IMR-90 (cell line): ENCODE results near the gene CALR. TPM values are rescaled to one million over a fixed set of nuclear protein-coding genes. Genes with fewer than 3 reads are reported as not detected.
"Not testable (repeated sequence)": the region's sequence is repeated elsewhere in the genome, so short reads cannot be mapped to it uniquely, and the experiment has no call there.

Experiments used
- ATAC-seq: fragments of 200-7000 bp; cut with Tn5 transposase; 2 replicates; pipeline ENCODE4 v1.9.1; 2020; ENCODE audit warnings: low read depth, mild to moderate bottlenecking, moderate library complexity
- BruUV-seq: library from RNA; stranded (reverse); fragments of 400-500 nt; replicated peaks from 2 replicates; lab custom pipeline; 2021; lab: Mats Ljungman, UMichigan
- CTCF ChIA-PET: fragments of 300-600 bp; formaldehyde crosslinking; extraction: SDS; loops from one replicate; lab custom pipeline; 2021; ENCODE audit warnings: antibody characterized with exemption; lab: Yijun Ruan, JAX
- POLR2A ChIA-PET: fragments of 300-600 bp; sonication (Branson Sonifier 250); formaldehyde crosslinking; loops from one replicate; lab custom pipeline; 2022; ENCODE audit warnings: antibody characterized with exemption; ENCODE audit not compliant: unreplicated experiment; lab: Charles Lee
- DNase-seq: peaks from one replicate; pipeline ENCODE4 v3.0.0; 2013
- H2AFZ ChIP-seq: replicated peaks from 2 replicates; pipeline ENCODE3; 2013; ENCODE audit warnings: low read length, mild to moderate bottlenecking; ENCODE audit not compliant: poor library complexity
- H2AK5ac ChIP-seq: 2 replicates; pipeline ENCODE4 v1.6.1; 2013; ENCODE audit warnings: low read depth, low read length, inconsistent platforms
- H2AK9ac ChIP-seq: replicated peaks from 2 replicates; pipeline ENCODE3; 2013; ENCODE audit warnings: mild to moderate bottlenecking, low read depth, low read length, moderate library complexity; ENCODE audit not compliant: poor library complexity
- H2BK120ac ChIP-seq: 2 replicates; pipeline ENCODE4 v1.6.1; 2013; ENCODE audit warnings: low read depth, low read length, inconsistent platforms
- H2BK15ac ChIP-seq: 3 replicates; pipeline ENCODE4 v1.6.1; 2013; ENCODE audit warnings: low read depth, low read length, inconsistent platforms
- H2BK20ac ChIP-seq: 2 replicates; pipeline ENCODE4 v1.6.1; 2013; ENCODE audit warnings: low read depth, mild to moderate bottlenecking, inconsistent platforms, low read length, moderate library complexity
- H2BK5ac ChIP-seq: 2 replicates; pipeline ENCODE4 v1.6.1; 2013; ENCODE audit warnings: mild to moderate bottlenecking, low read depth, low read length, inconsistent platforms; ENCODE audit not compliant: poor library complexity, severe bottlenecking
- H3K14ac ChIP-seq: replicated peaks from 2 replicates; pipeline ENCODE4 v1.6.1; 2013; ENCODE audit warnings: low read depth, low read length, inconsistent platforms
- H3K18ac ChIP-seq: 2 replicates; pipeline ENCODE4 v1.6.1; 2013; ENCODE audit warnings: low read depth, low read length, control low read depth
- H3K23ac ChIP-seq: 2 replicates; pipeline ENCODE4 v1.6.1; 2013; ENCODE audit warnings: low read depth, low read length, inconsistent platforms
- H3K27ac ChIP-seq: 2 replicates; pipeline ENCODE4 v1.5.1; 2013; ENCODE audit warnings: mild to moderate bottlenecking, control low read depth, low read length; ENCODE audit not compliant: insufficient read depth
- H3K27me3 ChIP-seq: 2 replicates; pipeline ENCODE4 v1.6.1; 2013; ENCODE audit warnings: low read length; ENCODE audit not compliant: control insufficient read depth, insufficient read depth
- H3K36me3 ChIP-seq: 2 replicates; pipeline ENCODE4 v1.6.1; 2013; ENCODE audit warnings: low read length, mixed read lengths; ENCODE audit not compliant: control insufficient read depth, insufficient read depth
- H3K4ac ChIP-seq: 2 replicates; pipeline ENCODE4 v1.6.1; 2013; ENCODE audit warnings: low read depth, low read length, inconsistent platforms
- H3K4me1 ChIP-seq: 2 replicates; pipeline ENCODE4 v1.6.1; 2013; ENCODE audit warnings: low read length, mixed read lengths; ENCODE audit not compliant: control insufficient read depth, insufficient read depth
- H3K4me2 ChIP-seq: 2 replicates; pipeline ENCODE4 v1.6.1; 2013; ENCODE audit warnings: low read depth, mild to moderate bottlenecking, control low read depth, low read length, moderate library complexity
- H3K4me3 ChIP-seq: 2 replicates; pipeline ENCODE4 v1.5.1; 2013; ENCODE audit warnings: low read depth, mild to moderate bottlenecking, control low read depth, low read length, moderate library complexity; ENCODE audit not compliant: insufficient read depth
- H3K56ac ChIP-seq: 2 replicates; pipeline ENCODE4 v1.6.1; 2013; ENCODE audit warnings: low read length, inconsistent platforms; ENCODE audit not compliant: insufficient read depth; ENCODE audit errors: extremely low read depth
- H3K79me1 ChIP-seq, 2 experiments: 2 replicates each; pipeline ENCODE4 v1.6.1; 2013; ENCODE audit warnings: low read length in 2 of 2, inconsistent platforms in 1 of 2, low read depth in 1 of 2
- H3K9ac ChIP-seq: 2 replicates; pipeline ENCODE4 v1.6.1; 2013; ENCODE audit warnings: low read depth, low read length, control low read depth
- H3K9me1 ChIP-seq: 2 replicates; pipeline ENCODE4 v1.6.1; 2013; ENCODE audit warnings: low read length, inconsistent platforms; ENCODE audit not compliant: insufficient read depth
- H3K9me3 ChIP-seq: 2 replicates; pipeline ENCODE4 v1.6.1; 2013; ENCODE audit warnings: low read length; ENCODE audit not compliant: control insufficient read depth, insufficient read depth
- H4K20me1 ChIP-seq: 2 replicates; pipeline ENCODE4 v1.6.1; 2013; ENCODE audit warnings: low read length, inconsistent platforms; ENCODE audit not compliant: insufficient read depth
- H4K5ac ChIP-seq: 2 replicates; pipeline ENCODE4 v1.6.1; 2013; ENCODE audit warnings: mild to moderate bottlenecking, low read depth, low read length, control low read depth
- H4K8ac ChIP-seq, 2 experiments: 2 replicates each; pipeline ENCODE4 v1.6.1; 2013; ENCODE audit warnings: low read depth in 2 of 2, low read length in 2 of 2, control low read depth in 1 of 2, inconsistent platforms in 1 of 2
- H4K91ac ChIP-seq: 2 replicates; pipeline ENCODE4 v1.6.1; 2013; ENCODE audit warnings: low read depth, low read length, inconsistent platforms; ENCODE audit not compliant: insufficient read depth
- WGBS, 2 experiments: methylation state at CpG; one replicate each; pipeline versions ENCODE4 v1.1.5 to v1.1.7; 2013; ENCODE audit warnings: missing lambda C conversion rate in 2 of 2; ENCODE audit not compliant: insufficient read length in 1 of 2; ENCODE audit errors: extremely low coverage in 2 of 2; 5-methylcytosine and 5-hydroxymethylcytosine counted together
- dilution Hi-C: fragments of 300-500 bp; cut with HindIII; formaldehyde crosslinking; loops from one replicate; pipeline ENCODE4 v1.14.3; 2018; ENCODE audit warnings: low sequenced_read_pairs; ENCODE audit not compliant: unreplicated experiment
- in situ Hi-C: fragments of 300-500 bp; cut with MboI; formaldehyde crosslinking; loops from 3 replicates; pipeline ENCODE4 v1.14.3; 2019; ENCODE audit warnings: low sequenced_read_pairs, inconsistent platforms, mixed read lengths
- intact Hi-C: fragments of 100-400 bp; cut with micrococcal nuclease; formaldehyde crosslinking; loops from 2 replicates; pipeline ENCODE4 v1.10.0; 2022
- polyA plus RNA-seq, 3 experiments: library from polyadenylated mRNA; depleted of rRNA; stranded (reverse); fragments of >200 nt; gene quantifications; 2 replicates each; pipeline ENCODE4 v1.2.3, GENCODE V29; 2012; ENCODE audit warnings: low replicate concordance in 1 of 3
- total RNA-seq: library from RNA; depleted of rRNA; stranded (reverse); fragments of >200 nt; gene quantifications from 2 replicates; pipeline ENCODE4 v1.2.3, GENCODE V29; 2012

CALR gene
- total and polyA plus RNA-seq, 2 of the 4 experiments (the other 2 are of a cell fraction) = 1,932 to 3,358 TPM

- Histone ChIP-seq H3K36me3 (peaks cover 64% of the 10 kb centered on the region), H3K4me1 (peaks cover 23% of the 10 kb centered on the region), H3K79me1 (peaks cover 28 to 86% of the 10 kb centered on the region in 2 experiments), H4K20me1 (peaks cover 25% of the 10 kb centered on the region; the same call in 1 of the 2 replicates)
- H3K9ac ChIP-seq, H3K9me3 ChIP-seq, H4K8ac ChIP-seq, H2BK5ac ChIP-seq, H2BK15ac ChIP-seq, H3K23ac ChIP-seq, H4K91ac ChIP-seq, dilution Hi-C loops, DNase-seq, H3K27ac ChIP-seq, H4K5ac ChIP-seq, H2AK5ac ChIP-seq, H3K4ac ChIP-seq, H3K14ac ChIP-seq, in situ Hi-C loops, H2AFZ ChIP-seq, ATAC-seq, H2BK20ac ChIP-seq, H3K27me3 ChIP-seq, H3K4me3 ChIP-seq, H2AK9ac ChIP-seq, intact Hi-C loops, BruUV-seq, CTCF ChIA-PET, H2BK120ac ChIP-seq, H3K56ac ChIP-seq, H3K9me1 ChIP-seq, H3K18ac ChIP-seq, H3K4me2 ChIP-seq: not testable (repeated sequence)
- POLR2A ChIA-PET = interaction anchor here (0.6 kb wide), 1 partner anchor 1351 kb away, joined by 7 read pairs; no protein-coding TSS in a partner anchor
- 100% methylated on average over 1 of the region's 6 CpGs; no CpG with 5 or more reads in 1 of the 2 experiments for WGBS, 2 experiments
Measured at GRCh38 chr19:12952050-12952449, 13.6 kb downstream of the CALR start.
